ENCODE results near the gene TRDMT1. TPM values are rescaled to one million over a fixed set of nuclear protein-coding genes. Genes with fewer than 3 reads are reported as not detected.

The TRDMT1 gene
- total RNA-seq, 2 donors from 2014 or later, result 3.3 to 6.7 TPM

DNA sequence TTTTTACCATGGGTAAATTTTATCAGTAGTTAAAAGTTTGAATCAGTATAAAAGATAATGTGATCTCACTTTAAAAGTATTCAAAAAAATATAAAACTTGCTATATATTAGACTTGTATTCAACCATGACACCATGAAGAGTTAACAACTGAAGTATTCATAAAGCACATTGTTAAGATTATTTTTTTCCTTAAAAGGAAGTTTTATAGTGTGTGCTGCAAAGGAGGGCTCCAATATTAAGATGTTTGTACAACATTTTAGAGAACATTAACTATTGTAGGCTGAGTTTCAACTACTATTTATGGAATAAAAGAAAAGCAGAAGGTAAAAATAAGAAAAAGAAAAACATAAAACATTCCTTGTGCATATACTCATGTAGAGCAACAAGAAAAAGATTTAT is 47.4 kb downstream of the TRDMT1 start:
- ATAC-seq (replicated peaks), result no peak
- no peaks in the 10 kb centered on the region for H3K9me3 Mint-ChIP-seq
- no peak overlapping the region for H3K4me3 Mint-ChIP-seq

DNA sequence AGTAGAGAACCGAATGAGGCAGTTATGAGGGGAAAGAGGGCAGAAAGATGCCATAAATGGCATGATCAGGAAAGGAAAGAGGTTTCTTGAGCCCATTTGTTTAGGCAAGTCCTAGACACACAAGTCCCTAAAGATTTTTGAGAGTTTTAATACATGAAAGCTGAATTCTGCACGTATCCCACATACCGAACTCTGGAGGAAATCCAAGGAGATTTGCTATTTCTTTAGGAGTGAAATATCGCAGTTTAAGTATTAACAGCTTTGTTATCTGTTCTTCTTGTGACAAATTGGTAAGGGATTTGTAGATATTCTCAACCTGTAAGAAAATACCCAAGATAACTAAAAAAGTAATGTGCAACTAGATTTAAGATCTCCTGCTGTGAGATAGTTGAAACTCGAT is 48.2 kb downstream of the TRDMT1 start:
- Mint-ChIP-seq H3K27me3 (no peaks in the 10 kb centered on the region), H3K36me3 (ENCODE audit: low read depth) (no peaks in the 10 kb centered on the region), H3K4me1 (no peaks in the 10 kb centered on the region), H3K4me3 (no peak overlapping the region), H3K27ac (no peak overlapping the region), H3K9me3 (no peaks in the 10 kb centered on the region)
- no peak for ATAC-seq (replicated peaks)

More for the DNA sequence above, 47.4 kb downstream of the TRDMT1 start:
- no peaks in the 10 kb centered on the region for H3K36me3 Mint-ChIP-seq (ENCODE audit: low read depth)
- no peaks in the 10 kb centered on the region for H3K4me1 Mint-ChIP-seq
- no peaks in the 10 kb centered on the region for H3K27me3 Mint-ChIP-seq
- no peak overlapping the region for H3K27ac Mint-ChIP-seq

DNA sequence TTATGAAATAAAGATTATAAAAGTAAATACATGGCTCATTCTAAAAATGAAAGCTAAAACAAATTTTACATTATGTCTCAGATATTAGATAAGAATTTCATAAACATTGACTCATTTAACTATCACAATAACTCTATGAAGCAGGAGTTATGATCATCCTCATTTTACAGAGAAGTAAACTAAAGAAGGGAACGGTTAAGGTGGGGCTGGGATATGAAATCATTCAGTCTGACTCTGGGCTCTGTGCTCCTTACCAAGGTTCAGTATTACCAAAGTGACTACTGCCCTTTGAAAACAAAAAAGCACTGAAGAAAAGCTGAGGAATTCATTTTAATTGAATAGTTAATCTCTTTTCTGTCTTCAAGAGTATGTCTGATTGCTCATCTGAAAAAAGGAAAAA is 49.8 kb downstream of the TRDMT1 start:
- no peaks in the 10 kb centered on the region for H3K4me1 Mint-ChIP-seq

GRCh38 chr10:17147884-17148489 is 53.5 kb downstream of the TRDMT1 start:
- no peaks in the 10 kb centered on the region for H3K9me3 Mint-ChIP-seq
- no peak overlapping the region for H3K4me3 Mint-ChIP-seq
- no peaks in the 10 kb centered on the region for H3K36me3 Mint-ChIP-seq (ENCODE audit: low read depth)
- ATAC-seq (replicated peaks), result no peak
- peaks cover 6% of the 10 kb centered on the region for H3K4me1 Mint-ChIP-seq
- no peaks in the 10 kb centered on the region for H3K27me3 Mint-ChIP-seq
- no peak overlapping the region for H3K27ac Mint-ChIP-seq

More for the DNA sequence above, 49.8 kb downstream of the TRDMT1 start:
- H3K4me3 Mint-ChIP-seq, result no peak overlapping the region
- H3K9me3 Mint-ChIP-seq, result no peaks in the 10 kb centered on the region
- no peaks in the 10 kb centered on the region for H3K36me3 Mint-ChIP-seq (ENCODE audit: low read depth)
- ATAC-seq (replicated peaks), result no peak
- H3K27ac Mint-ChIP-seq, result no peak overlapping the region
- no peaks in the 10 kb centered on the region for H3K27me3 Mint-ChIP-seq

GRCh38 chr10:17146892-17147291 is 54.6 kb downstream of the TRDMT1 start:
- H3K27ac Mint-ChIP-seq, result no peak overlapping the region
- H3K36me3 Mint-ChIP-seq (ENCODE audit: low read depth), result no peaks in the 10 kb centered on the region
- no peak overlapping the region for H3K4me3 Mint-ChIP-seq
- no peaks in the 10 kb centered on the region for H3K27me3 Mint-ChIP-seq
- peaks cover 6% of the 10 kb centered on the region for H3K4me1 Mint-ChIP-seq
- no peak for ATAC-seq (replicated peaks)
- no peaks in the 10 kb centered on the region for H3K9me3 Mint-ChIP-seq

- Mint-ChIP-seq H3K27ac (peak overlapping the region; percentile 80), H3K4me1 (peaks cover 10% of the 10 kb centered on the region), H3K27me3 (no peaks in the 10 kb centered on the region), H3K4me3 (no peak overlapping the region), H3K9me3 (peaks cover 3% of the 10 kb centered on the region), H3K36me3 (ENCODE audit: low read depth) (no peaks in the 10 kb centered on the region)
- ATAC-seq (replicated peaks), result peak; percentile 21
These were observed 56.2 kb downstream of the TRDMT1 start for GRCh38 chr10:17145239-17145638.

GRCh38 chr10:17144757-17145156 is 56.7 kb downstream of the TRDMT1 start:
- Mint-ChIP-seq H3K36me3 (ENCODE audit: low read depth) (no peaks in the 10 kb centered on the region), H3K9me3 (peaks cover 3% of the 10 kb centered on the region), H3K27me3 (no peaks in the 10 kb centered on the region), H3K4me3 (no peak overlapping the region), H3K4me1 (peaks cover 10% of the 10 kb centered on the region), H3K27ac (peak overlapping the region; percentile 80)
- ATAC-seq (replicated peaks), result peak; percentile 96

GRCh38 chr10:17144032-17144431 is 57.4 kb downstream of the TRDMT1 start:
- no peak overlapping the region for H3K4me3 Mint-ChIP-seq
- peak overlapping the region; percentile 80 for H3K27ac Mint-ChIP-seq
- H3K27me3 Mint-ChIP-seq, result no peaks in the 10 kb centered on the region
- ATAC-seq (replicated peaks), result no peak
- no peaks in the 10 kb centered on the region for H3K36me3 Mint-ChIP-seq (ENCODE audit: low read depth)
- H3K4me1 Mint-ChIP-seq, result peaks cover 10% of the 10 kb centered on the region
- peaks cover 3% of the 10 kb centered on the region for H3K9me3 Mint-ChIP-seq

DNA sequence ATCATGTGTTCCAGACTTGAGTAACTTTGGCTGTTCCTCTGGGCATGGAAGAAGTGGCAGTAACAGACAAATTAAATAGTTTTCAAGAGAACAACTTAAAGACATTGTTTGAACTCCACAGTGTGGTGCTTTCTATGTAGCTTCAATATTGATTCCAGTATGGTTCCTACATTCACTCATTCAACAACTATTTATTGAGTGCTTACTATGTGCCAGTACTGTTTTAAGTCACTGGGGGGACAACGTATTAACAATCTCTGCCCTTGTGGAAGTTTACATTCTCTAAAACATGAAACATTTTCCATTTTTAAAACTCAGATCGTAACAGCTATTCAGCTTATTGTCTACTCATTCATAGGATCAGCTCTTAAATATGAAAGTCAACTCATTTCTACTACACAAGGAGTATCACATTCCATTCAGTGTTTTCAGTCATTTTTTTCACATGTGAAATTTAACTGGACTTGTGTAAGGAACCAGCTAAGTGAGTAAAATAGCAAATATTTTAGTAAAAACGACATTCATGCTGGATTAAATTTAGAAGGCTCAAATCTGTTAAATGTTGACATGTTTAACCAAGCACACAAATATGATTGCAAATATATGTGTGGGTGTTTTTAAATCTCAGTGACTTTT is 58.3 kb downstream of the TRDMT1 start:
- no peak overlapping the region for H3K27ac Mint-ChIP-seq
- ATAC-seq (replicated peaks), result no peak
- peaks cover 3% of the 10 kb centered on the region for H3K9me3 Mint-ChIP-seq
- no peaks in the 10 kb centered on the region for H3K36me3 Mint-ChIP-seq (ENCODE audit: low read depth)
- no peaks in the 10 kb centered on the region for H3K27me3 Mint-ChIP-seq
- no peak overlapping the region for H3K4me3 Mint-ChIP-seq
- H3K4me1 Mint-ChIP-seq, result peaks cover 10% of the 10 kb centered on the region

GRCh38 chr10:17141504-17142229 is 59.8 kb downstream of the TRDMT1 start:
- no peaks in the 10 kb centered on the region for H3K27me3 Mint-ChIP-seq
- H3K4me1 Mint-ChIP-seq, result peaks cover 10% of the 10 kb centered on the region
- peaks cover 3% of the 10 kb centered on the region for H3K9me3 Mint-ChIP-seq
- H3K27ac Mint-ChIP-seq, result no peak overlapping the region
- H3K4me3 Mint-ChIP-seq, result no peak overlapping the region
- ATAC-seq (replicated peaks), result no peak
- no peaks in the 10 kb centered on the region for H3K36me3 Mint-ChIP-seq (ENCODE audit: low read depth)

- Mint-ChIP-seq H3K36me3 (ENCODE audit: low read depth) (no peaks in the 10 kb centered on the region), H3K4me3 (no peak overlapping the region), H3K27ac (no peak overlapping the region), H3K4me1 (peaks cover 10% of the 10 kb centered on the region), H3K9me3 (peaks cover 3% of the 10 kb centered on the region), H3K27me3 (no peaks in the 10 kb centered on the region)
- no peak for ATAC-seq (replicated peaks)
These were observed 61.1 kb downstream of the TRDMT1 start for GRCh38 chr10:17140386-17140761.

- no peak for ATAC-seq (replicated peaks)
- Mint-ChIP-seq H3K27me3 (no peaks in the 10 kb centered on the region), H3K27ac (no peak overlapping the region), H3K4me1 (peaks cover 4% of the 10 kb centered on the region), H3K36me3 (ENCODE audit: low read depth) (no peaks in the 10 kb centered on the region), H3K4me3 (no peak overlapping the region), H3K9me3 (peaks cover 3% of the 10 kb centered on the region)
These were observed 62.9 kb downstream of the TRDMT1 start for GRCh38 chr10:17138460-17139042.

DNA sequence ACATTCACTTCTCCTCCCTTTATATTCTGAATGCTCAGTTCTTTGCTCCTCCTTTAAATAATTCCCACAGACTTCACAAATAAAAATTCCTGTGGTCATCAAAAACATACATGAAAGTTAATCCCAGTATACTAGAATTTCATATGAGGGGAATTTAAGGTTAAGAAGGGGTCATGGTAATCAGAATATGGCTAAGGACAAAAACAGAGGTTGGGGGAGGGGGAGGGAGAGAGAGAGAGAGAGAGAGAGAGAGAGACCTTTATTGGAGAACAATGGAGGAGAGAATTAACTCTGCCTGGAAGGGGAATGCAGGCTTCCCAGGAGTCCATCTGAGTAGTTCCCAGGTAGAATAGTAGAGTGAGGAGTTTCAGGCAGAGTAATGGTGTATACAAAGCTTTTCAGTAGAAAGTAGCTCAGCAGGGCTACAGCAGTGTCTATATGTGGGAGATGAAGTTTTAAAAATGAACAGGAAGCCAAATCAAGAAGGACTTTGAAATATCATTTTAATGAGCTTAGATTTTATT is 66.7 kb downstream of the TRDMT1 start:
- Mint-ChIP-seq H3K36me3 (ENCODE audit: low read depth) (no peaks in the 10 kb centered on the region), H3K4me3 (no peak overlapping the region), H3K27me3 (no peaks in the 10 kb centered on the region), H3K4me1 (no peaks in the 10 kb centered on the region), H3K9me3 (no peaks in the 10 kb centered on the region), H3K27ac (no peak overlapping the region)
- no peak for ATAC-seq (replicated peaks)

- no peaks in the 10 kb centered on the region for H3K4me1 Mint-ChIP-seq
- H3K36me3 Mint-ChIP-seq (ENCODE audit: low read depth), result no peaks in the 10 kb centered on the region
- H3K27me3 Mint-ChIP-seq, result no peaks in the 10 kb centered on the region
- H3K4me3 Mint-ChIP-seq, result no peak overlapping the region
- no peaks in the 10 kb centered on the region for H3K9me3 Mint-ChIP-seq
- no peak for ATAC-seq (replicated peaks)
- H3K27ac Mint-ChIP-seq, result no peak overlapping the region
These were observed 67.2 kb downstream of the TRDMT1 start for GRCh38 chr10:17134282-17134681.

All from activated T-helper 17 cell treated with anti-CD3 and anti-CD28 coated beads, Interleukin-2, amount 50 U/mL, for 72 hours (primary cell).